Measurements from ENCODE around the gene AOPEP.

DNA sequence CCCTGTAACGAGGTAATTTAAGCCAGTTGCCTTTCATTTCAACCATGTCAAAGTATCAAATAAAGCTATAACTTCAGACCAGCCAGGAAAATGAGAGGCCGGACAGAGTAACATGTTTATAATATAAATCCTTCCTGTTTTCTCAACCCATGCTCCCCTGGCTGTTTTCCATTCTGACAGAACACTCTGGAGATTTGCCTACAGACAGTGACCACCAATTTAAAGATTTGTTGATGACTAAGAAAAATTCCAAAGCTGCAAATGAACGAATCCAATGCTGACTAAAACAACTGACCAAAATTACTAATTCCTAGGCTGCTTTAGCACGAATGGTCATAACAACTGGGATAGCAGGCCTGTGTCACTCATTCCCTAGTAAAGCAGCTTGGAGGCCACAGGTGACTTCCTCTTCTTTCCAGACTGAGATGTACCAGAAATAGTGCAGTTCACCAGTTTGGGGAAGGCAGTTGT lies 141.4 kb downstream of the AOPEP start:
- TF ChIP-seq CTCF (IDR thresholded peaks at IDR 0.05) (no peak), EP300 (IDR thresholded peaks at IDR 0.05) (no peak), POLR2A (IDR thresholded peaks at IDR 0.05) (no peak)

All from suprapubic skin (tissue), 3 donors.